Uterus (tissue), 2 donors: ENCODE results near the gene ANXA6.

Source experiments
- POLR2A ChIP-seq, 2 donors: fragments of 450-650 bp; IDR thresholded peaks; one replicate each; pipeline ENCODE4 v1.6.1; 2016; ENCODE audit warnings: antibody characterized with exemption in 2 of 2, mild to moderate bottlenecking in 1 of 2, moderate library complexity in 1 of 2
- TF ChIP-seq, protein P1 (sequence below), 4 experiments: fragments of 200-600 bp in 2 of 4; fragments of 450-650 bp in 2 of 4; sonication (generic) in 2 of 4; IDR thresholded peaks; one replicate each; pipeline ENCODE4 v1.5.1; 2016 to 2019; ENCODE audit warnings: antibody characterized with exemption in 4 of 4, mild to moderate bottlenecking in 2 of 4, moderate library complexity in 1 of 4

DNA sequence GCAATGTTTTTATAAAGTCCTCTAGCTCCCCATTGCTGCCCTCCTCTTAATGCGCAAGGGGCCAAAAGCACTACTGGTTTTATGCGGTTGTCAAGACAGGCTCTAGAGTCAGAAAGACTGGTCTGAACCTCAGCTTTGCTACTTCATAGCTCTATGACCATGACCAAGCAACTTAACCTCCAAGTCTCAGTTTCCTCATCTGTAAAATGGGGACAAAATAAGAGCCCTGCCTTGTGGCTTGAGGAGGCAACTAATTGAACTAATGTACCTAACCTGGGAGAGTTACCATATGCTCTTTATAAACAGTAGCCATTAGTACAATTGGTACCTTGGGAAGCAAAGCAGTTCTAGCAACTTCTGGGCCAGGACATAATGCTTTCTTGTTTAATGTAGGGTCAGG lies 36.5 kb downstream of the ANXA6 start:
- TF ChIP-seq, protein P1, sequence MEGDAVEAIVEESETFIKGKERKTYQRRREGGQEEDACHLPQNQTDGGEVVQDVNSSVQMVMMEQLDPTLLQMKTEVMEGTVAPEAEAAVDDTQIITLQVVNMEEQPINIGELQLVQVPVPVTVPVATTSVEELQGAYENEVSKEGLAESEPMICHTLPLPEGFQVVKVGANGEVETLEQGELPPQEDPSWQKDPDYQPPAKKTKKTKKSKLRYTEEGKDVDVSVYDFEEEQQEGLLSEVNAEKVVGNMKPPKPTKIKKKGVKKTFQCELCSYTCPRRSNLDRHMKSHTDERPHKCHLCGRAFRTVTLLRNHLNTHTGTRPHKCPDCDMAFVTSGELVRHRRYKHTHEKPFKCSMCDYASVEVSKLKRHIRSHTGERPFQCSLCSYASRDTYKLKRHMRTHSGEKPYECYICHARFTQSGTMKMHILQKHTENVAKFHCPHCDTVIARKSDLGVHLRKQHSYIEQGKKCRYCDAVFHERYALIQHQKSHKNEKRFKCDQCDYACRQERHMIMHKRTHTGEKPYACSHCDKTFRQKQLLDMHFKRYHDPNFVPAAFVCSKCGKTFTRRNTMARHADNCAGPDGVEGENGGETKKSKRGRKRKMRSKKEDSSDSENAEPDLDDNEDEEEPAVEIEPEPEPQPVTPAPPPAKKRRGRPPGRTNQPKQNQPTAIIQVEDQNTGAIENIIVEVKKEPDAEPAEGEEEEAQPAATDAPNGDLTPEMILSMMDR (IDR thresholded peaks at IDR 0.05), result no peak
- TF ChIP-seq POLR2A (IDR thresholded peaks at IDR 0.05), result no peak
